ENCODE measurements around the gene ZNF821.

DNA sequence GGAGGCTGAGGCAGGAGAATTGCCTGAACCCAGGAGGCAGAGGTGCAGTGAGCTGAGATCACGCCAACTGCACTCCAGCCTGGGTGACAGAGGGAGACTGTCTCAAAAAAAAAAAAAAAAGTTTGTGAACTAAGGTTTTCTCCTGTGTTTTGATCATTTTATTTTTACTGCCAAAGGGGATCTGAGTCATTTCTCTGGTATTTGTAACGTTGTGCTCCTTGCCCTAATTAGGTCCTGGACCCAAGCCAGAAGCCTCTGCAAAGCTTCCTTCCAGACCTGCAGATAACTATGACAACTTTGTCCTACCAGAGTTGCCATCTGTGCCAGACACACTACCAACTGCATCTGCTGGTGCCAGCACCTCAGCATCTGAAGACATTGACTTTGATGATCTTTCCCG lies 43.4 kb upstream of the ZNF821 start:
- TF ChIP-seq, protein P1, sequence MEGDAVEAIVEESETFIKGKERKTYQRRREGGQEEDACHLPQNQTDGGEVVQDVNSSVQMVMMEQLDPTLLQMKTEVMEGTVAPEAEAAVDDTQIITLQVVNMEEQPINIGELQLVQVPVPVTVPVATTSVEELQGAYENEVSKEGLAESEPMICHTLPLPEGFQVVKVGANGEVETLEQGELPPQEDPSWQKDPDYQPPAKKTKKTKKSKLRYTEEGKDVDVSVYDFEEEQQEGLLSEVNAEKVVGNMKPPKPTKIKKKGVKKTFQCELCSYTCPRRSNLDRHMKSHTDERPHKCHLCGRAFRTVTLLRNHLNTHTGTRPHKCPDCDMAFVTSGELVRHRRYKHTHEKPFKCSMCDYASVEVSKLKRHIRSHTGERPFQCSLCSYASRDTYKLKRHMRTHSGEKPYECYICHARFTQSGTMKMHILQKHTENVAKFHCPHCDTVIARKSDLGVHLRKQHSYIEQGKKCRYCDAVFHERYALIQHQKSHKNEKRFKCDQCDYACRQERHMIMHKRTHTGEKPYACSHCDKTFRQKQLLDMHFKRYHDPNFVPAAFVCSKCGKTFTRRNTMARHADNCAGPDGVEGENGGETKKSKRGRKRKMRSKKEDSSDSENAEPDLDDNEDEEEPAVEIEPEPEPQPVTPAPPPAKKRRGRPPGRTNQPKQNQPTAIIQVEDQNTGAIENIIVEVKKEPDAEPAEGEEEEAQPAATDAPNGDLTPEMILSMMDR (IDR thresholded peaks at IDR 0.05): no peak
- TF ChIP-seq POLR2AphosphoS5 (IDR thresholded peaks at IDR 0.05) (no peak), EP300 (IDR thresholded peaks at IDR 0.05) (no peak)

Data from suprapubic skin (tissue), 4 donors.